SK-N-SH (cell line): ENCODE data around the gene LTBP1. TPM values are rescaled to one million over a fixed set of nuclear protein-coding genes. Genes with fewer than 3 reads are reported as not detected.

Source experiments
- CTCF ChIA-PET: fragments of 300-600, 350-600 bp; formaldehyde crosslinking; extraction: SDS; loops from one replicate; lab custom pipeline; 2021; lab: Yijun Ruan, JAX
- POLR2A ChIA-PET: fragments of 350-600 bp; sonication (Branson Sonifier 250); formaldehyde crosslinking; extraction: SDS; loops from one replicate; lab custom pipeline; 2020; ENCODE audit warnings: antibody characterized with exemption, inconsistent platforms; lab: Yijun Ruan, JAX
- DNase-seq: peaks from one replicate; pipeline ENCODE4 v3.0.0; 2012
- H2AFZ ChIP-seq: fragments of 200-600 bp; sonication (generic); 2 replicates; pipeline ENCODE4 v1.8.1; 2016; ENCODE audit warnings: antibody characterized with exemption, mild to moderate bottlenecking, low read depth
- H3F3A ChIP-seq: fragments of 200-600 bp; sonication (generic); replicated peaks from 2 replicates; pipeline ENCODE3; 2016; ENCODE audit warnings: antibody characterized with exemption, mild to moderate bottlenecking; ENCODE audit not compliant: insufficient read depth
- H3K27ac ChIP-seq, 2 experiments: fragments of 200-500 bp in 1 of 2; fragments of 200-600 bp in 1 of 2; sonication (Bioruptor generic) in 1 of 2; sonication (generic), shearing (Covaris generic) in 1 of 2; 2 replicates each; pipeline versions ENCODE4 v1.5.1 to v1.6.1; 2014 to 2016; ENCODE audit warnings: low read depth in 2 of 2, inconsistent platforms in 1 of 2, low read length in 1 of 2, mild to moderate bottlenecking in 1 of 2, mixed read lengths in 1 of 2
- H3K27me3 ChIP-seq: fragments of 200-600 bp; sonication (generic), shearing (Covaris generic); 2 replicates; pipeline ENCODE4 v1.6.1; 2016; ENCODE audit warnings: mixed run types; ENCODE audit not compliant: insufficient read depth
- H3K36me3 ChIP-seq, 2 experiments: fragments of 200-500 bp in 1 of 2; fragments of 200-600 bp in 1 of 2; sonication (Bioruptor generic) in 1 of 2; sonication (generic) in 1 of 2; replicated peaks in 1 of 2; 2 replicates each; pipeline versions ENCODE3 to v1.5.1; 2014 to 2016; ENCODE audit warnings: low read length in 1 of 2, mild to moderate bottlenecking in 1 of 2; ENCODE audit not compliant: insufficient read depth in 2 of 2, control insufficient read depth in 1 of 2
- H3K4me1 ChIP-seq, 2 experiments: fragments of 200-500 bp in 1 of 2; fragments of 200-600 bp in 1 of 2; sonication (Bioruptor generic) in 1 of 2; sonication (generic), shearing (Covaris generic) in 1 of 2; 2 replicates each; pipeline versions ENCODE4 v1.5.1 to v1.6.1; 2014 to 2016; ENCODE audit warnings: low read depth in 1 of 2, low read length in 1 of 2, mixed run types in 1 of 2; ENCODE audit not compliant: insufficient read depth in 2 of 2, control insufficient read depth in 1 of 2
- H3K4me2 ChIP-seq: fragments of 200-600 bp; sonication (generic), shearing (Covaris generic); 2 replicates; pipeline ENCODE4 v1.6.1; 2017; ENCODE audit warnings: mixed run types
- H3K4me3 ChIP-seq, 2 experiments: fragments of 200-500 bp in 1 of 2; fragments of 200-600 bp in 1 of 2; sonication (Bioruptor generic) in 1 of 2; sonication (generic), shearing (Covaris generic) in 1 of 2; 2 replicates each; pipeline versions ENCODE4 v1.5.1 to v1.8.1; 2014 to 2016; ENCODE audit warnings: low read depth in 2 of 2, inconsistent platforms in 1 of 2, low read length in 1 of 2, mild to moderate bottlenecking in 1 of 2, mixed read lengths in 1 of 2, moderate library complexity in 1 of 2
- H3K79me2 ChIP-seq: fragments of 200-600 bp; sonication (generic); 2 replicates; pipeline ENCODE4 v1.8.1; 2017; ENCODE audit warnings: mild to moderate bottlenecking; ENCODE audit not compliant: insufficient read depth
- H3K9ac ChIP-seq: fragments of 200-600 bp; sonication (generic); 2 replicates; pipeline ENCODE4 v1.6.1; 2017; ENCODE audit warnings: mixed run types
- H3K9me2 ChIP-seq: fragments of 200-600 bp; sonication (generic); 2 replicates; pipeline ENCODE4 v1.6.1; 2017; ENCODE audit warnings: mixed run types
- H3K9me3 ChIP-seq: fragments of 200-600 bp; sonication (generic); 2 replicates; pipeline ENCODE4 v1.6.1; 2017; ENCODE audit warnings: mixed run types, mild to moderate bottlenecking, moderate library complexity
- H4K20me1 ChIP-seq: fragments of 200-600 bp; sonication (generic); 2 replicates; pipeline ENCODE4 v1.6.1; 2017; ENCODE audit warnings: mild to moderate bottlenecking, mixed run types; ENCODE audit not compliant: insufficient read depth
- CTCF ChIP-seq: fragments of 200-600 bp; sonication (generic); IDR thresholded peaks from 2 replicates; pipeline ENCODE4 v1.6.1; 2017; ENCODE audit warnings: antibody characterized with exemption, mild to moderate bottlenecking, moderate library complexity
- FOSL2 ChIP-seq: IDR thresholded peaks from 2 replicates; pipeline ENCODE4 v1.4.0; 2012; ENCODE audit warnings: low read depth, mild to moderate bottlenecking, moderate library complexity, borderline replicate concordance
- FOXJ3 ChIP-seq: sonication (generic); formaldehyde crosslinking; IDR thresholded peaks from 2 replicates; pipeline ENCODE4 v1.5.1; 2020; ENCODE audit warnings: mild to moderate bottlenecking, missing genetic modification reagents
- GATA2 ChIP-seq: sonication (generic); formaldehyde crosslinking; IDR thresholded peaks from 2 replicates; pipeline ENCODE4 v1.5.0; 2020; ENCODE audit warnings: mild to moderate bottlenecking, missing genetic modification reagents
- MXI1 ChIP-seq: IDR thresholded peaks from 2 replicates; pipeline ENCODE4 v1.6.1; 2012; ENCODE audit warnings: mild to moderate bottlenecking, low read depth, low read length, improper control_type of control experiment
- NFIC ChIP-seq: IDR thresholded peaks from 2 replicates; pipeline ENCODE4 v1.4.0; 2012; ENCODE audit warnings: borderline replicate concordance
- NRF1 ChIP-seq: IDR thresholded peaks from 2 replicates; pipeline ENCODE4 v1.6.1; 2012; ENCODE audit warnings: low read depth, mild to moderate bottlenecking, low read length
- POLR2AphosphoS5 ChIP-seq: IDR thresholded peaks from 2 replicates; pipeline ENCODE4 v1.6.1; 2012; ENCODE audit warnings: low read depth, low read length
- RAD21 ChIP-seq: IDR thresholded peaks from 2 replicates; pipeline ENCODE4 v1.6.1; 2012; ENCODE audit warnings: mild to moderate bottlenecking, low read length
- RXRA ChIP-seq: IDR thresholded peaks from 2 replicates; pipeline ENCODE4 v1.4.0; 2012; ENCODE audit warnings: low read depth, mild to moderate bottlenecking, borderline replicate concordance
- SMC3 ChIP-seq: IDR thresholded peaks from 2 replicates; pipeline ENCODE4 v1.6.1; 2012; ENCODE audit warnings: low read depth, low read length, improper control_type of control experiment
- TEAD4 ChIP-seq: IDR thresholded peaks from 2 replicates; pipeline ENCODE4 v1.4.0; 2012; ENCODE audit warnings: mild to moderate bottlenecking, borderline replicate concordance; ENCODE audit not compliant: insufficient read depth
- YY1 ChIP-seq: IDR thresholded peaks from 2 replicates; pipeline ENCODE4 v1.4.0; 2012; ENCODE audit warnings: low read depth, mild to moderate bottlenecking
- WGBS: methylation state at CpG from one replicate; pipeline ENCODE4 v1.1.6; 2017; ENCODE audit warnings: low lambda C conversion rate; 5-methylcytosine and 5-hydroxymethylcytosine counted together
- polyA plus RNA-seq, 3 experiments: library from polyadenylated mRNA; depleted of rRNA; stranded (reverse); fragments of >200 nt; gene quantifications; 2 replicates each; pipeline ENCODE4 v1.2.3, GENCODE V29; 2012
- TF ChIP-seq, protein P1 (sequence below): IDR thresholded peaks from 2 replicates; pipeline ENCODE4 v1.6.1; 2012; ENCODE audit warnings: mild to moderate bottlenecking, low read depth, low read length, moderate library complexity
- TF ChIP-seq, protein P2 (sequence below): fragments of 150-350 bp; IDR thresholded peaks from 2 replicates; pipeline ENCODE4 v1.6.1; 2016; ENCODE audit warnings: mild to moderate bottlenecking, low read depth, low read length

LTBP1 gene
- polyA plus RNA-seq, 1 of the 3 experiments (the other 2 are of a cell fraction), result 467 TPM

DNA sequence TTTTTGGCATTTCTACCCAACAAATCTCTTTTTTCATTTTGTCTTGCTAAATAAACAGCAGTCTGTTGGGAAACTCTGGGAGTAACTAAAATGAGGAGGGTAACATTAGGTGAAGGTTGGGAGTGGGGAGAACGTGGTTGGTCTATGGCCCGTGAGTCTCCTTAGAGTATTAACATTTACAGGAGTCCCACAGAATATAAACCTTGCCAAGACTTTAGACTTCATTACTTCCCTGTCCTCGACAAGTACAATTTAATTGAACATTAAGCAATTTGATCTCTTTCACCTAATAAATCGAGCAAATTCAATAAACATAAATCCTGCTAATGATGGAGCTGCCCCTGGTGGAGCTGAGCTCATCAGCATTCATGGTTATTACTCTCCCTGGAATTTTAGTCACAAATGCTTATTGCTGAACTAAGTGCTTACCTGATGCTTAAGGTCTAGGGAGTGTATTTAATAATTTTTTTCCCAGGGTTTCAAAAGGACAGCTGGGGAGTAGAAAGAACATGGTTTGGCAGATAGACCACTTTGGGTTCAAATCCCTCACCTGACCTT is 434.6 kb downstream of the LTBP1 start:
- no peaks in the 10 kb centered on the region for H3K9me3 ChIP-seq
- no peaks in the 10 kb centered on the region for H3K27me3 ChIP-seq
- ChIA-PET CTCF (interaction anchor here (0.7 to 1.9 kb wide), 3 partner anchors 9 to 22 kb away, joined by 4 to 11 read pairs (median 5); no protein-coding TSS in a partner anchor), POLR2A (interaction anchor here (0.5 kb wide), 1 partner anchor 11 kb away, joined by 4 read pairs; no protein-coding TSS in a partner anchor)
- no peak overlapping the region for H3K4me3 ChIP-seq
- no peak overlapping the region for H2AFZ ChIP-seq
- TF ChIP-seq, protein P1, sequence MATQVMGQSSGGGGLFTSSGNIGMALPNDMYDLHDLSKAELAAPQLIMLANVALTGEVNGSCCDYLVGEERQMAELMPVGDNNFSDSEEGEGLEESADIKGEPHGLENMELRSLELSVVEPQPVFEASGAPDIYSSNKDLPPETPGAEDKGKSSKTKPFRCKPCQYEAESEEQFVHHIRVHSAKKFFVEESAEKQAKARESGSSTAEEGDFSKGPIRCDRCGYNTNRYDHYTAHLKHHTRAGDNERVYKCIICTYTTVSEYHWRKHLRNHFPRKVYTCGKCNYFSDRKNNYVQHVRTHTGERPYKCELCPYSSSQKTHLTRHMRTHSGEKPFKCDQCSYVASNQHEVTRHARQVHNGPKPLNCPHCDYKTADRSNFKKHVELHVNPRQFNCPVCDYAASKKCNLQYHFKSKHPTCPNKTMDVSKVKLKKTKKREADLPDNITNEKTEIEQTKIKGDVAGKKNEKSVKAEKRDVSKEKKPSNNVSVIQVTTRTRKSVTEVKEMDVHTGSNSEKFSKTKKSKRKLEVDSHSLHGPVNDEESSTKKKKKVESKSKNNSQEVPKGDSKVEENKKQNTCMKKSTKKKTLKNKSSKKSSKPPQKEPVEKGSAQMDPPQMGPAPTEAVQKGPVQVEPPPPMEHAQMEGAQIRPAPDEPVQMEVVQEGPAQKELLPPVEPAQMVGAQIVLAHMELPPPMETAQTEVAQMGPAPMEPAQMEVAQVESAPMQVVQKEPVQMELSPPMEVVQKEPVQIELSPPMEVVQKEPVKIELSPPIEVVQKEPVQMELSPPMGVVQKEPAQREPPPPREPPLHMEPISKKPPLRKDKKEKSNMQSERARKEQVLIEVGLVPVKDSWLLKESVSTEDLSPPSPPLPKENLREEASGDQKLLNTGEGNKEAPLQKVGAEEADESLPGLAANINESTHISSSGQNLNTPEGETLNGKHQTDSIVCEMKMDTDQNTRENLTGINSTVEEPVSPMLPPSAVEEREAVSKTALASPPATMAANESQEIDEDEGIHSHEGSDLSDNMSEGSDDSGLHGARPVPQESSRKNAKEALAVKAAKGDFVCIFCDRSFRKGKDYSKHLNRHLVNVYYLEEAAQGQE, result no peak
- TF ChIP-seq, protein P2, sequence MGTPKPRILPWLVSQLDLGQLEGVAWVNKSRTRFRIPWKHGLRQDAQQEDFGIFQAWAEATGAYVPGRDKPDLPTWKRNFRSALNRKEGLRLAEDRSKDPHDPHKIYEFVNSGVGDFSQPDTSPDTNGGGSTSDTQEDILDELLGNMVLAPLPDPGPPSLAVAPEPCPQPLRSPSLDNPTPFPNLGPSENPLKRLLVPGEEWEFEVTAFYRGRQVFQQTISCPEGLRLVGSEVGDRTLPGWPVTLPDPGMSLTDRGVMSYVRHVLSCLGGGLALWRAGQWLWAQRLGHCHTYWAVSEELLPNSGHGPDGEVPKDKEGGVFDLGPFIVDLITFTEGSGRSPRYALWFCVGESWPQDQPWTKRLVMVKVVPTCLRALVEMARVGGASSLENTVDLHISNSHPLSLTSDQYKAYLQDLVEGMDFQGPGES, result no peak
- TF ChIP-seq YY1 (no peak), RXRA (no peak), NRF1 (no peak), RAD21 (no peak), FOSL2 (no peak), MXI1 (no peak), CTCF (no peak), TEAD4 (no peak), NFIC (no peak), POLR2AphosphoS5 (no peak), GATA2 (CRISPR knock-in tag) (no peak), FOXJ3 (CRISPR knock-in tag) (no peak), SMC3 (no peak)
- peaks cover 23% of the 10 kb centered on the region for H3F3A ChIP-seq
- H3K4me2 ChIP-seq, result no peak overlapping the region
- H3K9ac ChIP-seq, result no peak overlapping the region
- H4K20me1 ChIP-seq, result no peaks in the 10 kb centered on the region
- peaks cover 0 to 3% of the 10 kb centered on the region in 2 experiments; a peak in 1 of 4 replicates for H3K4me1 ChIP-seq
- peaks cover 7 to 37% of the 10 kb centered on the region in 2 experiments for H3K36me3 ChIP-seq
- H3K27ac ChIP-seq, result no peak overlapping the region
- no peak for DNase-seq
- no peaks in the 10 kb centered on the region for H3K79me2 ChIP-seq
- WGBS, result 50% methylated on average over 4 of the region's 4 CpGs
- no peaks in the 10 kb centered on the region for H3K9me2 ChIP-seq
